ENCODE data around the gene MSL2. TPM values are rescaled to one million over a fixed set of nuclear protein-coding genes. Genes with fewer than 3 reads are reported as not detected.
A peak's percentile ranks its signal among the peaks of the same experiment; 100 is the strongest.
"Not testable (repeated sequence)": the region's sequence is repeated elsewhere in the genome, so short reads cannot be mapped to it uniquely, and the experiment has no call there.

Gene MSL2
- total and polyA plus RNA-seq, 2 of the 4 experiments (the other 2 are of a cell fraction) = 7.1 to 13.6 TPM

- CTCF ChIA-PET = not testable (repeated sequence)
- WGBS, 2 experiments (ENCODE audit: extremely low coverage in 2 of 2, insufficient read length in 1 of 2) = no CpG with 5 or more reads among the region's 1 CpG
These were observed 76.8 kb downstream of the MSL2 start for GRCh38 chr3:136119332-136119731.

More at GRCh38 chr3:136119332-136119731, 76.8 kb downstream of the MSL2 start:
- H3K18ac ChIP-seq (ENCODE audit: low read depth, low read length); intact Hi-C loops (cut with micrococcal nuclease); H3K27me3 ChIP-seq (ENCODE audit: control insufficient read depth, insufficient read depth, low read length); ATAC-seq (ENCODE audit: low read depth); H3K4me2 ChIP-seq (ENCODE audit: low read depth, low read length); H2BK5ac ChIP-seq (ENCODE audit: low read depth, low read length, poor library complexity, severe bottlenecking); H4K91ac ChIP-seq (ENCODE audit: insufficient read depth, low read depth, low read length); H3K14ac ChIP-seq (replicated peaks; ENCODE audit: low read depth, low read length); DNase-seq; H3K9me1 ChIP-seq (ENCODE audit: insufficient read depth, low read length); POLR2A ChIA-PET (ENCODE audit: unreplicated experiment); H3K56ac ChIP-seq (ENCODE audit: extremely low read depth, insufficient read depth, low read length); H2BK20ac ChIP-seq (ENCODE audit: low read depth, low read length); H4K8ac ChIP-seq (ENCODE audit: low read depth in 2 of 2, low read length in 2 of 2); H4K20me1 ChIP-seq (ENCODE audit: insufficient read depth, low read length); H2AK9ac ChIP-seq (replicated peaks; ENCODE audit: low read depth, low read length, poor library complexity); H3K9me3 ChIP-seq (ENCODE audit: control insufficient read depth, insufficient read depth, low read length); H3K36me3 ChIP-seq (ENCODE audit: control insufficient read depth, insufficient read depth, low read length); H2BK15ac ChIP-seq (ENCODE audit: low read depth, low read length); H3K27ac ChIP-seq (ENCODE audit: insufficient read depth, low read length); H2AFZ ChIP-seq (replicated peaks; ENCODE audit: low read length, poor library complexity); H3K4me1 ChIP-seq (ENCODE audit: control insufficient read depth, insufficient read depth, low read length); H3K4me3 ChIP-seq (ENCODE audit: insufficient read depth, low read depth, low read length); H2AK5ac ChIP-seq (ENCODE audit: low read depth, low read length); H3K4ac ChIP-seq (ENCODE audit: low read depth, low read length); H3K9ac ChIP-seq (ENCODE audit: low read depth, low read length); in situ Hi-C loops (cut with MboI; ENCODE audit: low sequenced_read_pairs); BruUV-seq (replicated peaks); H2BK120ac ChIP-seq (ENCODE audit: low read depth, low read length); H4K5ac ChIP-seq (ENCODE audit: low read depth, low read length); H3K79me1 ChIP-seq (ENCODE audit: low read depth in 1 of 2, low read length in 2 of 2); H3K23ac ChIP-seq (ENCODE audit: low read depth, low read length); dilution Hi-C loops (cut with HindIII; ENCODE audit: low sequenced_read_pairs, unreplicated experiment): not testable (repeated sequence)
- peak; percentile 41; the same call in 1 of the 2 replicates for TF ChIP-seq MAFK (IDR thresholded peaks at IDR 0.05; ENCODE audit: low read depth, low read length)

Data from IMR-90 (cell line).